HEK293 (cell line): ENCODE data around the gene PTPRN2.

Source experiments
- BCL11A ChIP-seq: fragments of 450-650 bp; formaldehyde crosslinking; IDR thresholded peaks from 2 replicates; pipeline ENCODE4 v1.5.1; 2016; ENCODE audit warnings: low read depth, missing biosample characterization, missing genetic modification characterization
- BCL11B ChIP-seq: fragments of 450-650 bp; formaldehyde crosslinking; IDR thresholded peaks from 2 replicates; pipeline ENCODE4 v1.5.1; 2016; ENCODE audit warnings: low read depth, missing biosample characterization, missing genetic modification characterization
- MYNN ChIP-seq: fragments of 450-650 bp; formaldehyde crosslinking; IDR thresholded peaks from 2 replicates; pipeline ENCODE4 v1.5.1; 2016; ENCODE audit warnings: missing biosample characterization, missing genetic modification characterization, borderline replicate concordance
- PBX3 ChIP-seq: sonication (generic); formaldehyde crosslinking; IDR thresholded peaks from 2 replicates; pipeline ENCODE4 v1.8.1; 2022; ENCODE audit warnings: mild to moderate bottlenecking, moderate library complexity, missing genetic modification reagents
- PRDM4 ChIP-seq: fragments of 450-650 bp; formaldehyde crosslinking; IDR thresholded peaks from 2 replicates; pipeline ENCODE4 v1.5.1; 2017; ENCODE audit warnings: missing biosample characterization, missing genetic modification characterization
- ZBTB44 ChIP-seq: fragments of 450-650 bp; IDR thresholded peaks from 2 replicates; pipeline ENCODE4 v1.5.1; 2018; ENCODE audit warnings: missing biosample characterization, mild to moderate bottlenecking, missing genetic modification characterization
- ZEB2 ChIP-seq: fragments of 450-650 bp; formaldehyde crosslinking; IDR thresholded peaks from 2 replicates; pipeline ENCODE4 v1.5.1; 2016; ENCODE audit warnings: missing biosample characterization, missing genetic modification characterization
- ZNF146 ChIP-seq: fragments of 450-650 bp; formaldehyde crosslinking; IDR thresholded peaks from 2 replicates; pipeline ENCODE4 v1.5.1; 2016; ENCODE audit warnings: missing biosample characterization, missing genetic modification characterization
- ZNF223 ChIP-seq: fragments of 450-650 bp; formaldehyde crosslinking; IDR thresholded peaks from 2 replicates; pipeline ENCODE4 v1.5.1; 2016; ENCODE audit warnings: missing biosample characterization, missing genetic modification characterization
- ZNF248 ChIP-seq: fragments of 450-650 bp; formaldehyde crosslinking; IDR thresholded peaks from 2 replicates; pipeline ENCODE4 v1.5.1; 2017; ENCODE audit warnings: missing biosample characterization, missing genetic modification characterization
- ZNF274 ChIP-seq, 2 experiments: fragments of 200-500 bp in 1 of 2; fragments of 450-650 bp in 1 of 2; sonication (Bioruptor generic) in 1 of 2; formaldehyde crosslinking in 1 of 2; IDR thresholded peaks; 2 replicates each; pipeline versions ENCODE4 v1.5.1 to v1.6.1; 2014 to 2016; ENCODE audit warnings: borderline replicate concordance in 1 of 2, inconsistent platforms in 1 of 2, low read length in 1 of 2, missing biosample characterization in 1 of 2, missing genetic modification characterization in 1 of 2
- ZNF362 ChIP-seq: fragments of 450-650 bp; formaldehyde crosslinking; IDR thresholded peaks from 2 replicates; pipeline ENCODE4 v1.5.1; 2016; ENCODE audit warnings: missing biosample characterization, missing genetic modification characterization
- ZNF398 ChIP-seq: fragments of 450-650 bp; formaldehyde crosslinking; IDR thresholded peaks from 2 replicates; pipeline ENCODE4 v1.5.1; 2017; ENCODE audit warnings: missing biosample characterization, missing genetic modification characterization
- ZNF404 ChIP-seq: fragments of 450-650 bp; formaldehyde crosslinking; IDR thresholded peaks from 2 replicates; pipeline ENCODE4 v1.5.1; 2017; ENCODE audit warnings: missing biosample characterization, missing genetic modification characterization
- ZNF449 ChIP-seq: fragments of 450-650 bp; formaldehyde crosslinking; IDR thresholded peaks from 2 replicates; pipeline ENCODE4 v1.5.1; 2017; ENCODE audit warnings: missing biosample characterization, mild to moderate bottlenecking, missing genetic modification characterization, moderate library complexity
- ZNF488 ChIP-seq: fragments of 450-650 bp; formaldehyde crosslinking; IDR thresholded peaks from 2 replicates; pipeline ENCODE4 v1.5.1; 2016; ENCODE audit warnings: missing biosample characterization, missing genetic modification characterization
- ZNF513 ChIP-seq: fragments of 450-650 bp; IDR thresholded peaks from 2 replicates; pipeline ENCODE4 v1.5.1; 2018; ENCODE audit warnings: missing biosample characterization, missing genetic modification characterization
- ZNF596 ChIP-seq: fragments of 450-650 bp; IDR thresholded peaks from 2 replicates; pipeline ENCODE4 v1.5.0; 2018; ENCODE audit warnings: missing biosample characterization, mild to moderate bottlenecking, missing genetic modification characterization, moderate library complexity
- ZNF645 ChIP-seq: fragments of 450-650 bp; formaldehyde crosslinking; IDR thresholded peaks from 2 replicates; pipeline ENCODE4; 2016; ENCODE audit warnings: missing biosample characterization, missing genetic modification characterization
- ZNF660 ChIP-seq: fragments of 450-650 bp; IDR thresholded peaks from 2 replicates; pipeline ENCODE4 v1.5.1; 2018; ENCODE audit warnings: missing biosample characterization, mild to moderate bottlenecking, missing genetic modification characterization
- ZNF747 ChIP-seq: fragments of 450-650 bp; formaldehyde crosslinking; IDR thresholded peaks from 2 replicates; pipeline ENCODE4 v1.5.1; 2016; ENCODE audit warnings: missing biosample characterization, missing genetic modification characterization
- ZNF830 ChIP-seq: fragments of 450-650 bp; IDR thresholded peaks from 2 replicates; pipeline ENCODE4 v1.5.0; 2018; ENCODE audit warnings: missing biosample characterization, missing genetic modification characterization, low read depth, mild to moderate bottlenecking, moderate library complexity
- ZNF837 ChIP-seq: fragments of 450-650 bp; formaldehyde crosslinking; IDR thresholded peaks from 2 replicates; pipeline ENCODE4 v1.5.1; 2016; ENCODE audit warnings: missing biosample characterization, missing genetic modification characterization
- ZSCAN4 ChIP-seq: fragments of 450-650 bp; formaldehyde crosslinking; IDR thresholded peaks from 2 replicates; pipeline ENCODE4 v1.5.1; 2017; ENCODE audit warnings: missing biosample characterization, missing genetic modification characterization

The PTPRN2 gene

GRCh38 chr7:158616050-158616449 lies 28.4 kb upstream of the PTPRN2 start (continued):
- TF ChIP-seq ZBTB44 (tag by site-specific recombination) = 0 out of 2 replicates have a peak, but pooled peaks have one; percentile 6
- TF ChIP-seq PBX3 (CRISPR knock-in tag) = no peak
- no peak; the same call in 1 of the 2 replicates for TF ChIP-seq PRDM4 (tag by site-specific recombination)
- TF ChIP-seq ZNF362 (tag by site-specific recombination) = no peak
- TF ChIP-seq ZNF596 (tag by site-specific recombination) = peak; percentile 34; the same call in 1 of the 2 replicates
- TF ChIP-seq ZNF449 (tag by site-specific recombination) = no peak
- no peak for TF ChIP-seq ZNF398
- TF ChIP-seq BCL11A (tag by site-specific recombination) = no peak
- 0 out of 2 replicates have a peak, but pooled peaks have one; percentile 38 for TF ChIP-seq ZEB2 (tag by site-specific recombination)
- TF ChIP-seq ZNF830 (tag by site-specific recombination) = no peak
- TF ChIP-seq BCL11B (tag by site-specific recombination) = no peak
- TF ChIP-seq MYNN (tag by site-specific recombination) = no peak
- no peak for TF ChIP-seq ZSCAN4 (tag by site-specific recombination)
- TF ChIP-seq ZNF223 (tag by site-specific recombination) = no peak
- TF ChIP-seq ZNF404 (tag by site-specific recombination) = no peak
- no peak for TF ChIP-seq ZNF488 (tag by site-specific recombination)
- no peak for TF ChIP-seq ZNF274 (IDR thresholded peaks at IDR 0.05; ENCODE audit: low read length)
- TF ChIP-seq ZNF274 (tag by site-specific recombination; IDR thresholded peaks at IDR 0.05; ENCODE audit: borderline replicate concordance) = no peak
- TF ChIP-seq ZNF837 (tag by site-specific recombination) = no peak
- TF ChIP-seq ZNF645 = no peak
- TF ChIP-seq ZNF513 (tag by site-specific recombination) = peak; percentile 48; the same call in 1 of the 2 replicates
- no peak for TF ChIP-seq ZNF747 (tag by site-specific recombination)
- no peak for TF ChIP-seq ZNF248 (tag by site-specific recombination)
- no peak for TF ChIP-seq ZNF660 (tag by site-specific recombination)
- TF ChIP-seq ZNF146 (tag by site-specific recombination) = no peak
